ENCODE data around the gene PTGES3L.

GRCh38 chr17:42924891-42925290 lies 55.0 kb downstream of the PTGES3L start:
- TF ChIP-seq EZH2phosphoT487 (IDR thresholded peaks at IDR 0.05; ENCODE audit: insufficient read depth, low read depth), result no peak
- TF ChIP-seq EZH2 (IDR thresholded peaks at IDR 0.05; ENCODE audit: insufficient read depth, poor library complexity, severe bottlenecking), result no peak

Data from GM23248 (cell line).